Endothelial cell of umbilical vein (primary cell): ENCODE measurements around the gene KANK4. TPM values are rescaled to one million over a fixed set of nuclear protein-coding genes. Genes with fewer than 3 reads are reported as not detected.

Experiments used
- BruUV-seq: library from RNA; stranded (reverse); fragments of 400-500 nt; replicated peaks from 2 replicates; lab custom pipeline; 2021; lab: Mats Ljungman, UMichigan
- CTCF ChIA-PET: fragments of 300-600, 350-600 bp; sonication (Branson Sonifier 250); formaldehyde crosslinking; loops from one replicate; lab custom pipeline; 2021; ENCODE audit warnings: antibody characterized with exemption, inconsistent platforms; lab: Charles Lee
- POLR2A ChIA-PET: fragments of 300-600, 350-600 bp; sonication (Branson Sonifier 250); formaldehyde crosslinking; loops from one replicate; lab custom pipeline; 2021; ENCODE audit warnings: antibody characterized with exemption, inconsistent platforms; lab: Charles Lee
- DNase-seq: peaks from one replicate; pipeline ENCODE4 v3.0.0-alpha.2; 2011; ENCODE audit warnings: low read depth, low spot score
- FAIRE-seq: peaks from 2 replicates; lab custom pipeline; 2011; peaks lifted over from hg19 to GRCh38; lab: Jason Lieb, UNC
- H2AFZ ChIP-seq: 2 replicates; pipeline ENCODE4 v1.6.0; 2012; ENCODE audit warnings: low read depth, low read length, control low read depth, inconsistent platforms
- H3K27ac ChIP-seq: 2 replicates; pipeline ENCODE4 v1.5.1; 2011; ENCODE audit warnings: low read depth, mild to moderate bottlenecking, control low read depth, low read length, moderate library complexity; ENCODE audit not compliant: insufficient read depth
- H3K27me3 ChIP-seq, 2 experiments: 2 replicates each; pipeline versions ENCODE4 v1.6.0 to v1.6.1; 2011; ENCODE audit warnings: low read length in 2 of 2, mixed read lengths in 1 of 2; ENCODE audit not compliant: control insufficient read depth in 2 of 2, insufficient read depth in 2 of 2
- H3K36me3 ChIP-seq, 2 experiments: 2 replicates in 1 of 2; 3 replicates in 1 of 2; pipeline ENCODE4 v1.5.1; 2011; ENCODE audit warnings: low read length in 2 of 2, mild to moderate bottlenecking in 1 of 2, moderate library complexity in 1 of 2; ENCODE audit not compliant: control insufficient read depth in 2 of 2, insufficient read depth in 2 of 2; ENCODE audit errors: extremely low read depth in 1 of 2
- H3K4me1 ChIP-seq: 3 replicates; pipeline ENCODE4 v1.5.1; 2011; ENCODE audit warnings: mild to moderate bottlenecking, low read length; ENCODE audit not compliant: control insufficient read depth, insufficient read depth; ENCODE audit errors: extremely low read depth
- H3K4me2 ChIP-seq: 2 replicates; pipeline ENCODE4 v1.6.1; 2011; ENCODE audit warnings: low read length, control low read depth, mixed read lengths; ENCODE audit not compliant: insufficient read depth
- H3K4me3 ChIP-seq, 3 experiments: fragments of 200-600 bp in 1 of 3; sonication (generic), shearing (Covaris generic) in 1 of 3; replicated peaks in 1 of 3; 2 replicates each; pipeline ENCODE4 v1.5.1; 2011 to 2016; ENCODE audit warnings: control low read depth in 3 of 3, low read length in 3 of 3, mild to moderate bottlenecking in 2 of 3, inconsistent platforms in 1 of 3, low read depth in 1 of 3, moderate library complexity in 1 of 3; ENCODE audit not compliant: insufficient read depth in 1 of 3
- H3K79me2 ChIP-seq: 2 replicates; pipeline ENCODE4 v1.6.0; 2012; ENCODE audit warnings: low read length, inconsistent platforms; ENCODE audit not compliant: control insufficient read depth, insufficient read depth
- H3K9ac ChIP-seq: replicated peaks from 2 replicates; pipeline ENCODE3; 2011; ENCODE audit warnings: low read length, control low read depth; ENCODE audit not compliant: insufficient read depth; ENCODE audit errors: extremely low read depth
- H3K9me1 ChIP-seq: replicated peaks from 3 replicates; pipeline ENCODE4 v1.6.0; 2011; ENCODE audit warnings: mild to moderate bottlenecking, low read length; ENCODE audit not compliant: control insufficient read depth, insufficient read depth; ENCODE audit errors: extremely low read depth
- H3K9me3 ChIP-seq: replicated peaks from 2 replicates; pipeline ENCODE4 v1.5.1; 2012; ENCODE audit warnings: low read length, inconsistent platforms; ENCODE audit not compliant: control insufficient read depth, insufficient read depth
- H4K20me1 ChIP-seq: replicated peaks from 2 replicates; pipeline ENCODE3; 2011; ENCODE audit warnings: mild to moderate bottlenecking, low read length; ENCODE audit not compliant: control insufficient read depth, insufficient read depth; ENCODE audit errors: extremely low read depth
- EZH2 ChIP-seq: IDR thresholded peaks from 2 replicates; pipeline ENCODE4 v1.6.1; 2012; ENCODE audit warnings: borderline replicate concordance, low read depth, mild to moderate bottlenecking, moderate library complexity, low read length, inconsistent platforms; ENCODE audit not compliant: severe bottlenecking
- GATA2 ChIP-seq: IDR thresholded peaks from 2 replicates; pipeline ENCODE4 v1.7.0; 2011; ENCODE audit warnings: low read depth, mild to moderate bottlenecking, moderate library complexity, mixed read lengths, low read length; ENCODE audit not compliant: insufficient read length, insufficient read depth
- JUN ChIP-seq: IDR thresholded peaks from 2 replicates; pipeline ENCODE4 v1.6.1; 2011; ENCODE audit warnings: borderline replicate concordance, low read depth; ENCODE audit not compliant: insufficient read length, insufficient read depth
- POLR2A ChIP-seq: IDR thresholded peaks from 2 replicates; pipeline ENCODE4 v1.6.1; 2012; ENCODE audit warnings: low read depth, mild to moderate bottlenecking, control low read depth, low read length
- POLR2AphosphoS5 ChIP-seq: IDR thresholded peaks from 2 replicates; pipeline ENCODE4 v1.6.1; 2012; ENCODE audit warnings: low read depth, mild to moderate bottlenecking, control low read depth, low read length, moderate library complexity; ENCODE audit not compliant: insufficient read depth
- dilution Hi-C: fragments of 300-500 bp; cut with MboI; formaldehyde crosslinking; loops from one replicate; pipeline ENCODE4 v1.15.0; 2019; ENCODE audit warnings: low sequenced_read_pairs; ENCODE audit not compliant: extremely low pct_ligation_motif_present
- intact Hi-C: fragments of 100-400 bp; cut with micrococcal nuclease; formaldehyde crosslinking; loops from one replicate; pipeline ENCODE4 v1.10.0; 2022
- polyA plus RNA-seq, 4 experiments: library from polyadenylated mRNA; depleted of rRNA in 3 of 4; stranded (reverse) in 3 of 4; unstranded in 1 of 4; fragments of >200 nt; gene quantifications; 2 replicates each; pipeline versions ENCODE4 v1.2.1 to v1.2.3, GENCODE V29; 2011 to 2012; ENCODE audit warnings: missing spikeins in 1 of 4
- total RNA-seq: library from RNA; stranded (reverse); gene quantifications from 2 replicates; pipeline ENCODE4 v1.2.3, GENCODE V29; 2021
- TF ChIP-seq, protein P1 (sequence below), 2 donors: IDR thresholded peaks; 1 replicate in 1 of 2; 2 replicates in 1 of 2; pipeline ENCODE4 v1.5.1; 2011; ENCODE audit warnings: low read length in 2 of 2, mild to moderate bottlenecking in 2 of 2, moderate library complexity in 2 of 2, control low read depth in 1 of 2, inconsistent platforms in 1 of 2, low read depth in 1 of 2; ENCODE audit not compliant: insufficient read depth in 1 of 2; ENCODE audit errors: extremely low read depth in 1 of 2

KANK4 gene
- total and polyA plus RNA-seq, 2 donors (not counting 3 experiments of a cell fraction or from before 2014, with no cell fraction given), result not detected

DNA sequence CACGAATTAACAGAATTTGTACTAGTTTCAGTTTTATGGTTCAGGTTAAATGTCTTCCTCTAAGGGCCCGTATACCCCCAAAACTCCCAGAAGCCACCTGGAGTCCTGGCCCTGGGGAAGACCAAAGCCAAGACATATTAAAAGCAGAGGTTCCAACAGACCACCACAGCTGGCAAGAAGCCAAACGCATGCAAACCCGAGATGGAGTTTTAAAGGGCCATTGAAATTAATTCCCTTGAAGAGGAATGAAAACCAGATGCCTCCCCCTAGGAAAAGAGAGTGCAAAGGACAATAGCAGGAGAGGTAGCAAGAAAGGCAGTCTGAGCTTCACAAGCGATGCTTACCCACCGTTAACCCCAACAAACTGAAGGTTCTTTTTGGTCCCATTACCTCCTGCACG is 48.1 kb downstream of the KANK4 start:
- H3K9me1 ChIP-seq, result no peaks in the 10 kb centered on the region

More for the DNA sequence above, 48.1 kb downstream of the KANK4 start:
- intact Hi-C loops, result no loop called here
- Histone ChIP-seq H3K4me3 (no peak overlapping the region), H3K36me3 (no peaks in the 10 kb centered on the region), H3K9ac (no peak overlapping the region), H4K20me1 (no peaks in the 10 kb centered on the region), H3K9me3 (no peaks in the 10 kb centered on the region), H2AFZ (no peak overlapping the region), H3K4me1 (no peaks in the 10 kb centered on the region), H3K27me3 (no peaks in the 10 kb centered on the region), H3K4me2 (no peak overlapping the region), H3K79me2 (no peaks in the 10 kb centered on the region), H3K27ac (no peak overlapping the region)
- ChIA-PET CTCF (no interaction called here), POLR2A (no interaction called here)
- no peak for TF ChIP-seq POLR2A
- TF ChIP-seq, protein P1, sequence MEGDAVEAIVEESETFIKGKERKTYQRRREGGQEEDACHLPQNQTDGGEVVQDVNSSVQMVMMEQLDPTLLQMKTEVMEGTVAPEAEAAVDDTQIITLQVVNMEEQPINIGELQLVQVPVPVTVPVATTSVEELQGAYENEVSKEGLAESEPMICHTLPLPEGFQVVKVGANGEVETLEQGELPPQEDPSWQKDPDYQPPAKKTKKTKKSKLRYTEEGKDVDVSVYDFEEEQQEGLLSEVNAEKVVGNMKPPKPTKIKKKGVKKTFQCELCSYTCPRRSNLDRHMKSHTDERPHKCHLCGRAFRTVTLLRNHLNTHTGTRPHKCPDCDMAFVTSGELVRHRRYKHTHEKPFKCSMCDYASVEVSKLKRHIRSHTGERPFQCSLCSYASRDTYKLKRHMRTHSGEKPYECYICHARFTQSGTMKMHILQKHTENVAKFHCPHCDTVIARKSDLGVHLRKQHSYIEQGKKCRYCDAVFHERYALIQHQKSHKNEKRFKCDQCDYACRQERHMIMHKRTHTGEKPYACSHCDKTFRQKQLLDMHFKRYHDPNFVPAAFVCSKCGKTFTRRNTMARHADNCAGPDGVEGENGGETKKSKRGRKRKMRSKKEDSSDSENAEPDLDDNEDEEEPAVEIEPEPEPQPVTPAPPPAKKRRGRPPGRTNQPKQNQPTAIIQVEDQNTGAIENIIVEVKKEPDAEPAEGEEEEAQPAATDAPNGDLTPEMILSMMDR (IDR thresholded peaks at IDR 0.05; ENCODE audit: extremely low read depth in 1 of 2, insufficient read depth in 1 of 2, low read depth in 1 of 2, low read length in 2 of 2), result no peak
- no peak for TF ChIP-seq GATA2
- TF ChIP-seq JUN, result no peak
- TF ChIP-seq POLR2AphosphoS5, result no peak
- no peak for TF ChIP-seq EZH2
- FAIRE-seq (no peak), DNase-seq (no peak)
- no TSS peak for BruUV-seq
- dilution Hi-C loops, result no loop called here
